K562 (cell line): ENCODE measurements around the gene SLC12A9. TPM values are rescaled to one million over a fixed set of nuclear protein-coding genes. Genes with fewer than 3 reads are reported as not detected.

Experiments
- CBFA2T2 ChIP-seq: fragments of 450-650 bp; conservative IDR thresholded peaks from 2 replicates; pipeline ENCODE4 v1.6.1; 2017; ENCODE audit warnings: mild to moderate bottlenecking
- DACH1 ChIP-seq: fragments of 450-650 bp; IDR thresholded peaks from 2 replicates; pipeline ENCODE4 v1.6.1; 2018; ENCODE audit not compliant: partially characterized antibody
- GABPA ChIP-seq: fragments of 200-800 bp; sonication (Bioruptor generic); conservative IDR thresholded peaks from 2 replicates; pipeline ENCODE4 v1.6.1; 2016; ENCODE audit warnings: low read depth, missing genetic modification characterization, missing compliant biosample characterization
- GATAD2B ChIP-seq: fragments of 450-650 bp; IDR thresholded peaks from 2 replicates; pipeline ENCODE4 v1.6.1; 2017; ENCODE audit warnings: mild to moderate bottlenecking, borderline replicate concordance
- NFYB ChIP-seq: IDR thresholded peaks from 2 replicates; pipeline ENCODE4 v1.6.1; 2011; ENCODE audit warnings: mild to moderate bottlenecking, moderate library complexity; ENCODE audit not compliant: insufficient read length; ENCODE audit errors: extremely low read depth
- OTX1 ChIP-seq: fragments of 450-650 bp; formaldehyde crosslinking; IDR thresholded peaks from 2 replicates; pipeline ENCODE4 v1.4.0; 2022; ENCODE audit warnings: mild to moderate bottlenecking
- POLR2AphosphoS5 ChIP-seq: IDR thresholded peaks from 2 replicates; pipeline ENCODE4 v1.6.1; 2011; ENCODE audit warnings: mild to moderate bottlenecking, low read depth, low read length, moderate library complexity; ENCODE audit not compliant: control insufficient read depth, insufficient read depth
- TSC22D4 ChIP-seq: fragments of 450-650 bp; IDR thresholded peaks from 2 replicates; pipeline ENCODE4 v1.6.1; 2016; ENCODE audit warnings: missing genetic modification characterization, missing biosample characterization, control low read depth
- XRCC5 ChIP-seq: fragments of 200-400 bp; formaldehyde crosslinking; IDR thresholded peaks from 2 replicates; pipeline ENCODE4 v1.6.1; 2017; ENCODE audit warnings: low read depth, mild to moderate bottlenecking, low read length
- ZBTB17 ChIP-seq: fragments of 450-650 bp; formaldehyde crosslinking; IDR thresholded peaks from 2 replicates; pipeline ENCODE4 v1.4.0; 2020; ENCODE audit warnings: mild to moderate bottlenecking
- ZC3H11A ChIP-seq: IDR thresholded peaks from 2 replicates; pipeline ENCODE4 v1.6.1; 2012; ENCODE audit warnings: low read depth, low read length, improper control_type of control experiment
- ZNF134 ChIP-seq: fragments of 250-450 bp; sonication (Bioruptor Pico); conservative IDR thresholded peaks from 2 replicates; pipeline ENCODE4 v1.4.0; 2020
- ZNF146 ChIP-seq: IDR thresholded peaks from one replicate; pipeline ENCODE4 v1.6.1; 2018; ENCODE audit warnings: missing compliant biosample characterization; ENCODE audit not compliant: unreplicated experiment
- ZNF224 ChIP-seq: sonication (generic); formaldehyde crosslinking; IDR thresholded peaks from 2 replicates; pipeline ENCODE4 v1.8.0; 2022; ENCODE audit warnings: mild to moderate bottlenecking, missing genetic modification reagents
- ZNF263 ChIP-seq: sonication (generic); formaldehyde crosslinking; IDR thresholded peaks from 2 replicates; pipeline ENCODE4 v1.8.0; 2022; ENCODE audit warnings: mild to moderate bottlenecking, missing genetic modification reagents, borderline replicate concordance
- ZNF561 ChIP-seq: fragments of 450-650 bp; formaldehyde crosslinking; conservative IDR thresholded peaks from 2 replicates; pipeline ENCODE4 v1.4.0; 2020; ENCODE audit warnings: mild to moderate bottlenecking, moderate library complexity
- ZNF583 ChIP-seq: fragments of 250-450 bp; sonication (Bioruptor Pico); IDR thresholded peaks from 2 replicates; pipeline ENCODE4 v1.4.0; 2020
- polyA plus RNA-seq, 8 experiments: library from polyadenylated mRNA; depleted of rRNA in 4 of 8; stranded (reverse) in 5 of 8; unstranded in 3 of 8; fragments of >200 nt; fragmentation: Nextera tagmentation in 2 of 8; fragmentation: Illumina TruSeq in 1 of 8; extraction: Ambion mirVana in 2 of 8; extraction: Trizol in 1 of 8; gene quantifications; 2 replicates each; pipeline versions ENCODE4 v1.2.1 to v1.2.3, GENCODE V29; 2011 to 2014; ENCODE audit warnings: inconsistent platforms in 1 of 8, missing spikeins in 1 of 8
- total RNA-seq, 7 experiments: library from RNA; depleted of rRNA in 6 of 7; stranded (reverse); fragments of >200 nt in 6 of 7; fragmentation: Illumina TruSeq in 2 of 7; extraction: Trizol in 2 of 7; gene quantifications; 2 replicates each; pipeline versions ENCODE4 v1.2.1 to v1.2.3, GENCODE V29; 2011 to 2021; ENCODE audit warnings: low replicate concordance in 1 of 7
- TF ChIP-seq, protein P1 (sequence below): sonication (generic); formaldehyde crosslinking; IDR thresholded peaks from 2 replicates; pipeline ENCODE4 v1.8.1; 2023; ENCODE audit warnings: missing genetic modification reagents, mild to moderate bottlenecking, borderline replicate concordance
- TF ChIP-seq, protein P2 (sequence below): fragments of 450-650 bp; IDR thresholded peaks from 2 replicates; pipeline ENCODE4 v1.6.1; 2016; ENCODE audit warnings: low read depth, mild to moderate bottlenecking, moderate library complexity
- TF ChIP-seq, protein P3 (sequence below): sonication (generic); formaldehyde crosslinking; IDR thresholded peaks from 2 replicates; pipeline ENCODE4 v1.8.1; 2023; ENCODE audit warnings: mild to moderate bottlenecking, missing genetic modification reagents

SLC12A9 gene
- total and polyA plus RNA-seq, 9 of the 15 experiments (the other 6 are each of a cell fraction or from before 2014, with no cell fraction given), result 0.06 to 20.2 (median 10.7) TPM

- TF ChIP-seq, protein P1, sequence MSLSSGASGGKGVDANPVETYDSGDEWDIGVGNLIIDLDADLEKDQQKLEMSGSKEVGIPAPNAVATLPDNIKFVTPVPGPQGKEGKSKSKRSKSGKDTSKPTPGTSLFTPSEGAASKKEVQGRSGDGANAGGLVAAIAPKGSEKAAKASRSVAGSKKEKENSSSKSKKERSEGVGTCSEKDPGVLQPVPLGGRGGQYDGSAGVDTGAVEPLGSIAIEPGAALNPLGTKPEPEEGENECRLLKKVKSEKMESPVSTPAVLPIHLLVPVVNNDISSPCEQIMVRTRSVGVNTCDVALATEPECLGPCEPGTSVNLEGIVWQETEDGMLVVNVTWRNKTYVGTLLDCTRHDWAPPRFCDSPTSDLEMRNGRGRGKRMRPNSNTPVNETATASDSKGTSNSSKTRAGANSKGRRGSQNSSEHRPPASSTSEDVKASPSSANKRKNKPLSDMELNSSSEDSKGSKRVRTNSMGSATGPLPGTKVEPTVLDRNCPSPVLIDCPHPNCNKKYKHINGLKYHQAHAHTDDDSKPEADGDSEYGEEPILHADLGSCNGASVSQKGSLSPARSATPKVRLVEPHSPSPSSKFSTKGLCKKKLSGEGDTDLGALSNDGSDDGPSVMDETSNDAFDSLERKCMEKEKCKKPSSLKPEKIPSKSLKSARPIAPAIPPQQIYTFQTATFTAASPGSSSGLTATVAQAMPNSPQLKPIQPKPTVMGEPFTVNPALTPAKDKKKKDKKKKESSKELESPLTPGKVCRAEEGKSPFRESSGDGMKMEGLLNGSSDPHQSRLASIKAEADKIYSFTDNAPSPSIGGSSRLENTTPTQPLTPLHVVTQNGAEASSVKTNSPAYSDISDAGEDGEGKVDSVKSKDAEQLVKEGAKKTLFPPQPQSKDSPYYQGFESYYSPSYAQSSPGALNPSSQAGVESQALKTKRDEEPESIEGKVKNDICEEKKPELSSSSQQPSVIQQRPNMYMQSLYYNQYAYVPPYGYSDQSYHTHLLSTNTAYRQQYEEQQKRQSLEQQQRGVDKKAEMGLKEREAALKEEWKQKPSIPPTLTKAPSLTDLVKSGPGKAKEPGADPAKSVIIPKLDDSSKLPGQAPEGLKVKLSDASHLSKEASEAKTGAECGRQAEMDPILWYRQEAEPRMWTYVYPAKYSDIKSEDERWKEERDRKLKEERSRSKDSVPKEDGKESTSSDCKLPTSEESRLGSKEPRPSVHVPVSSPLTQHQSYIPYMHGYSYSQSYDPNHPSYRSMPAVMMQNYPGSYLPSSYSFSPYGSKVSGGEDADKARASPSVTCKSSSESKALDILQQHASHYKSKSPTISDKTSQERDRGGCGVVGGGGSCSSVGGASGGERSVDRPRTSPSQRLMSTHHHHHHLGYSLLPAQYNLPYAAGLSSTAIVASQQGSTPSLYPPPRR, result no peak
- TF ChIP-seq ZNF263 (CRISPR knock-in tag), result no peak
- TF ChIP-seq, protein P2, sequence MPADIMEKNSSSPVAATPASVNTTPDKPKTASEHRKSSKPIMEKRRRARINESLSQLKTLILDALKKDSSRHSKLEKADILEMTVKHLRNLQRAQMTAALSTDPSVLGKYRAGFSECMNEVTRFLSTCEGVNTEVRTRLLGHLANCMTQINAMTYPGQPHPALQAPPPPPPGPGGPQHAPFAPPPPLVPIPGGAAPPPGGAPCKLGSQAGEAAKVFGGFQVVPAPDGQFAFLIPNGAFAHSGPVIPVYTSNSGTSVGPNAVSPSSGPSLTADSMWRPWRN, result no peak
- no peak for TF ChIP-seq NFYB
- TF ChIP-seq, protein P3, sequence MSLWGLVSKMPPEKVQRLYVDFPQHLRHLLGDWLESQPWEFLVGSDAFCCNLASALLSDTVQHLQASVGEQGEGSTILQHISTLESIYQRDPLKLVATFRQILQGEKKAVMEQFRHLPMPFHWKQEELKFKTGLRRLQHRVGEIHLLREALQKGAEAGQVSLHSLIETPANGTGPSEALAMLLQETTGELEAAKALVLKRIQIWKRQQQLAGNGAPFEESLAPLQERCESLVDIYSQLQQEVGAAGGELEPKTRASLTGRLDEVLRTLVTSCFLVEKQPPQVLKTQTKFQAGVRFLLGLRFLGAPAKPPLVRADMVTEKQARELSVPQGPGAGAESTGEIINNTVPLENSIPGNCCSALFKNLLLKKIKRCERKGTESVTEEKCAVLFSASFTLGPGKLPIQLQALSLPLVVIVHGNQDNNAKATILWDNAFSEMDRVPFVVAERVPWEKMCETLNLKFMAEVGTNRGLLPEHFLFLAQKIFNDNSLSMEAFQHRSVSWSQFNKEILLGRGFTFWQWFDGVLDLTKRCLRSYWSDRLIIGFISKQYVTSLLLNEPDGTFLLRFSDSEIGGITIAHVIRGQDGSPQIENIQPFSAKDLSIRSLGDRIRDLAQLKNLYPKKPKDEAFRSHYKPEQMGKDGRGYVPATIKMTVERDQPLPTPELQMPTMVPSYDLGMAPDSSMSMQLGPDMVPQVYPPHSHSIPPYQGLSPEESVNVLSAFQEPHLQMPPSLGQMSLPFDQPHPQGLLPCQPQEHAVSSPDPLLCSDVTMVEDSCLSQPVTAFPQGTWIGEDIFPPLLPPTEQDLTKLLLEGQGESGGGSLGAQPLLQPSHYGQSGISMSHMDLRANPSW (CRISPR knock-in tag), result no peak
- TF ChIP-seq ZNF146, result no peak
- no peak for TF ChIP-seq ZNF583 (CRISPR knock-in tag)
- TF ChIP-seq CBFA2T2, result no peak
- no peak for TF ChIP-seq TSC22D4 (tag)
- TF ChIP-seq ZBTB17 (CRISPR knock-in tag), result no peak
- TF ChIP-seq GABPA (tag), result peak; percentile 81
- no peak for TF ChIP-seq ZNF224 (CRISPR knock-in tag)
- no peak for TF ChIP-seq OTX1 (CRISPR knock-in tag)
- no peak for TF ChIP-seq DACH1
- no peak for TF ChIP-seq XRCC5
- TF ChIP-seq GATAD2B, result no peak
- TF ChIP-seq ZC3H11A, result no peak
- TF ChIP-seq POLR2AphosphoS5, result 0 out of 2 replicates have a peak, but pooled peaks have one; percentile 23
- TF ChIP-seq ZNF561, result no peak
- no peak for TF ChIP-seq ZNF134
Observed at GRCh38 chr7:100887516-100888290, 35.2 kb downstream of the SLC12A9 start (continued).
